Esophagus squamous epithelium (tissue), 4 donors: ENCODE measurements around the gene ATG14.

Experiments
- POLR2A ChIP-seq, 4 donors: fragments of 450-650 bp; IDR thresholded peaks; one replicate each; pipeline ENCODE4 v1.6.1; 2017; ENCODE audit warnings: antibody characterized with exemption in 4 of 4, mild to moderate bottlenecking in 4 of 4, moderate library complexity in 3 of 4
- TF ChIP-seq, protein P1 (sequence below), 6 experiments: fragments of 450-650 bp in 4 of 6; fragments of 200-600 bp in 2 of 6; sonication (generic) in 2 of 6; IDR thresholded peaks; one replicate each; pipeline ENCODE4 v1.5.1; 2016 to 2019; ENCODE audit warnings: antibody characterized with exemption in 6 of 6, mild to moderate bottlenecking in 4 of 6, moderate library complexity in 4 of 6

DNA sequence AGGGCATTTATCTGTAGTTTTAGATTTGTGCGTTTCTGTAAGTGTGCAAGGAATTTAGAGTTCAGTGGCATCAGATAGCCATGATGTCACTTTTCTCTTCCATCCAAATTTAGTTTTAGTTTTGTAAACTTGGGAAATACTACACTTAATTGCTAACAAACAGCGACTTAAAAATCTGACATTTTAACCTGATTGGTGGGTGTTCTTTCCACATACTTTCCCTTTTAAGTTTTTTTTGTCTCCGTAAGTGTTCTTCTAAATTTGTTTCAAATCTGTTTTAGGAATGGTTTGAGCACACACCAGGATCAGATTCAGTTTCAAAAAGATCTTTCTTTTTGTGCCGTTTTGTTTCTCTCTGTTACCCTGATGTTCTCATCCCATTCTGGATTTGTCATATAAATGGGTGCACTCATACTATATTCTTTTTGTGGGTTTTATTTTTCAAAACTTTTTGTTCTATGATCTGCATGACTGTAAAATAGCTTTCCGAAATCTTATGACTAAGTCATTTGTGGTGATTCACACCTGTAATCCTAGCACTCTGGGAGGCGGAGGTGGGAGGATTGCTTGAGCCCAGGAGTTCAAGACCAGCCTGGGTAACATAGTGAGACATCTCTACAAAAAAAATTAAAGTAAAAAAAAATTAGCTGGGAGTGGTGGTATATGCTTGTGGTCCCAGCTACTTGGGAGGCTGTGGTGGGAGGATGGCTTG, 81.5 kb downstream of the ATG14 start:
- TF ChIP-seq, protein P1, sequence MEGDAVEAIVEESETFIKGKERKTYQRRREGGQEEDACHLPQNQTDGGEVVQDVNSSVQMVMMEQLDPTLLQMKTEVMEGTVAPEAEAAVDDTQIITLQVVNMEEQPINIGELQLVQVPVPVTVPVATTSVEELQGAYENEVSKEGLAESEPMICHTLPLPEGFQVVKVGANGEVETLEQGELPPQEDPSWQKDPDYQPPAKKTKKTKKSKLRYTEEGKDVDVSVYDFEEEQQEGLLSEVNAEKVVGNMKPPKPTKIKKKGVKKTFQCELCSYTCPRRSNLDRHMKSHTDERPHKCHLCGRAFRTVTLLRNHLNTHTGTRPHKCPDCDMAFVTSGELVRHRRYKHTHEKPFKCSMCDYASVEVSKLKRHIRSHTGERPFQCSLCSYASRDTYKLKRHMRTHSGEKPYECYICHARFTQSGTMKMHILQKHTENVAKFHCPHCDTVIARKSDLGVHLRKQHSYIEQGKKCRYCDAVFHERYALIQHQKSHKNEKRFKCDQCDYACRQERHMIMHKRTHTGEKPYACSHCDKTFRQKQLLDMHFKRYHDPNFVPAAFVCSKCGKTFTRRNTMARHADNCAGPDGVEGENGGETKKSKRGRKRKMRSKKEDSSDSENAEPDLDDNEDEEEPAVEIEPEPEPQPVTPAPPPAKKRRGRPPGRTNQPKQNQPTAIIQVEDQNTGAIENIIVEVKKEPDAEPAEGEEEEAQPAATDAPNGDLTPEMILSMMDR (IDR thresholded peaks at IDR 0.05), result no peak
- no peak for TF ChIP-seq POLR2A (IDR thresholded peaks at IDR 0.05)
